Adrenal gland (tissue), 12 donors: ENCODE measurements around the gene FUCA2. TPM values are rescaled to one million over a fixed set of nuclear protein-coding genes. Genes with fewer than 3 reads are reported as not detected.

Experiments used
- DNase-seq, 7 donors: peaks; one replicate each; pipeline ENCODE4 v3.0.0-alpha.2; 2019 to 2020
- H3K27ac ChIP-seq, 5 donors: fragments of 200-600 bp; sonication (generic) in 4 of 5; 1 replicate in 3 of 5; 2 replicates in 2 of 5; pipeline versions ENCODE4 v1.5.1 to v1.8.0; 2016 to 2020; ENCODE audit warnings: mild to moderate bottlenecking in 1 of 5
- H3K27me3 ChIP-seq: fragments of 200-600 bp; 2 replicates; pipeline ENCODE4 v1.8.0; 2021
- H3K36me3 ChIP-seq, 2 donors: fragments of 200-600 bp; replicated peaks in 1 of 2; 1 replicate in 1 of 2; 2 replicates in 1 of 2; pipeline versions ENCODE4 v1.5.1 to v1.8.0; 2018 to 2022
- H3K4me1 ChIP-seq, 2 donors: fragments of 200-600 bp; replicated peaks in 1 of 2; 1 replicate in 1 of 2; 2 replicates in 1 of 2; pipeline versions ENCODE4 v1.5.1 to v1.8.0; 2018 to 2021
- H3K4me3 ChIP-seq, 4 donors: fragments of 200-600 bp; sonication (generic) in 3 of 4; one replicate each; pipeline ENCODE4 v1.5.1; 2016 to 2018
- H3K9me3 ChIP-seq, 3 donors: fragments of 200-600 bp; sonication (generic) in 1 of 3; replicated peaks in 1 of 3; 1 replicate in 2 of 3; 2 replicates in 1 of 3; pipeline versions ENCODE4 v1.5.1 to v1.8.0; 2016 to 2021
- CTCF ChIP-seq, 6 experiments: fragments of 450-650 bp in 4 of 6; fragments of 200-600 bp in 2 of 6; sonication (generic) in 1 of 6; IDR thresholded peaks; 1 replicate in 5 of 6; 2 replicates in 1 of 6; pipeline versions ENCODE4 v1.5.1 to v1.8.0; 2016 to 2021; ENCODE audit warnings: antibody characterized with exemption in 6 of 6, mild to moderate bottlenecking in 2 of 6, moderate library complexity in 1 of 6
- POLR2A ChIP-seq, 2 donors: fragments of 450-650 bp; IDR thresholded peaks; one replicate each; pipeline ENCODE4 v1.6.1; 2017; ENCODE audit warnings: antibody characterized with exemption in 2 of 2, mild to moderate bottlenecking in 2 of 2, moderate library complexity in 1 of 2
- WGBS, 4 donors: extraction: QIAGEN DNeasy Blood & Tissue Kit in 2 of 4; methylation state at CpG; one replicate each; pipeline versions ENCODE4 v1.1.5 to v1.1.7; 2013 to 2017; 5-methylcytosine and 5-hydroxymethylcytosine counted together
- intact Hi-C, 2 donors: fragments of 100-400 bp; cut with DNase I; formaldehyde crosslinking; loops; one replicate each; pipeline versions ENCODE4 v1.14.1 to v1.15.0; 2022 to 2023
- polyA plus RNA-seq, 3 donors: library from polyadenylated mRNA; stranded (reverse); fragments of 200-250 nt in 2 of 3; fragments of 350-450 nt in 1 of 3; fragmentation: Illumina TruSeq in 1 of 3; extraction: RNeasy Lipid Tissue Mini Kit (QIAGEN cat#74804) in 1 of 3; gene quantifications; one replicate each; pipeline ENCODE4 v1.2.3, GENCODE V29; 2013 to 2014
- total RNA-seq, 9 donors: library from RNA; depleted of rRNA in 4 of 9; stranded (reverse); fragments of >200 nt in 4 of 9; fragments of 120-200 nt in 1 of 9; fragmentation: NEBNext Ultra II Directional in 1 of 9; extraction: Animal tissue kit (Norgen Biotek cat#: 25700) in 1 of 9; gene quantifications; one replicate each; pipeline versions ENCODE4 v1.1.0 to v1.2.4, GENCODE V29; 2013 to 2023
- donor health status: healthy with polysubstance abuse.
- donor health status: Bipolar disorder and iron deficiency.
- donor health status: DM: yes; HTN: yes; CAD: no.
- donor health status: DM: no; HTN: no; CAD: no.
- donor health status: DM: no; HTN: no; CAD: no.
- donor health status: DM: yes; HTN: yes; CAD: no.

FUCA2 gene
- total and polyA plus RNA-seq, 12 donors, result 28.8 to 120 (median 70.7) TPM

DNA sequence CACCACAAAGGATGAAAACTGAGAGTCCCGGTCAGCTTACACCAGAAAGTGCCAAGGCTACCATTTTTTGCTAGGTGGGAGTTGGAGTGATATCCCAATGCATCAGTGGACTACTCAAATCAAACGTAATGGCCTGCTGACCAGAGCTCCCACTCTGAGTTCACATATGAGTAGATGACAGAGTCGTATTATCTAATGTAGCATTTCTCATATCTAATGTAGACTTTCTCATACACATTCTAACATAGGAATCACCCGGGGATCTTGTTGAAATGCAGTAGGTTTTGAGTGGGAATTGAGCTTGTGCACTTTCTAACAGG, 38.4 kb upstream of the FUCA2 start:
- H3K27me3 ChIP-seq, result no peaks in the 10 kb centered on the region
- intact Hi-C loops, result no loop called here
- no peak overlapping the region for H3K27ac ChIP-seq
- H3K36me3 ChIP-seq, result no peaks in the 10 kb centered on the region
- no peak for DNase-seq
- no peak for TF ChIP-seq CTCF (IDR thresholded peaks at IDR 0.05)
- TF ChIP-seq POLR2A (IDR thresholded peaks at IDR 0.05), result no peak
- no peak overlapping the region for H3K4me3 ChIP-seq
- H3K9me3 ChIP-seq, result no peaks in the 10 kb centered on the region
- 86 to 98% (median 93%) methylated on average over 4 of the region's 4 CpGs for WGBS, 4 donors
- H3K4me1 ChIP-seq, result no peaks in the 10 kb centered on the region

DNA sequence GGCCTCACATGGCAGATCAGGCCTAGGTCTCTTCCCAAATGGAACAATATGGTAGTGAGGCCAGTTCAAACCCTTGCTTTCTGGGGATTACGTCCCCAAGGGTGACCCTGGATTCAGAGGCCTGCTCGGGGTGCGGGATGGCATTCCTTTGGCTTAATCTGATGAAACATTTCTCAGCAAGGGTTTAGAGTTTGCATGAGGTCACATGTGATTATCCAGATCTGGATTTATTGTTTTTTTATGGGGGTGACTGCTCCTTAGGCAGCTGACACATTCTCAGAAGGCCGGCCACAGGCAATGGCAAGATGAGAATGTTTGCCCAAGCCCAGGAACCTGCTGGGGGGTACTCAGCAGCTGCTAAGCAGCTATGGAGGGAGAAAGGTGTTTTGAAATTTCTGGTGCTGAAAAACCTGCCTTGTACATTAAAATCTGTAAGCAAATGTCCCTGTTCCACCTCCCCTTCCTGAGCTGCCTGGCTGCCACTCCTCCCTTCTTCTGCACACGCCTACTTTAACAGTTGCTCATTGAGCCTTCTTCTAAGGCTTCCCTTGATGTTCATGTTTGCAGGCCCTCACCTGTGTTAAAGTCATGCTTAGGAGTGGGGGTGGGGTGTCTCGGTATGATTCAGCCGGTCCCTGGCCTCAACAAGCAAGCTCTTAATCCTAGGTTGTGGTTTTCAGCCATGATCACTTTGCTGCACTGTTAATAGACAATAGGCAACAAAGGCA, 37.9 kb upstream of the FUCA2 start:
- Histone ChIP-seq H3K4me1 (no peaks in the 10 kb centered on the region), H3K27ac (no peak overlapping the region), H3K4me3 (no peak overlapping the region), H3K36me3 (no peaks in the 10 kb centered on the region), H3K9me3 (no peaks in the 10 kb centered on the region), H3K27me3 (no peaks in the 10 kb centered on the region)
- no peak for DNase-seq
- no peak for TF ChIP-seq CTCF (IDR thresholded peaks at IDR 0.05)
- no peak for TF ChIP-seq POLR2A (IDR thresholded peaks at IDR 0.05)
- WGBS, 4 donors, result 91 to 98% (median 97%) methylated on average over 7 of the region's 7 CpGs
- intact Hi-C loops, result no loop called here

DNA sequence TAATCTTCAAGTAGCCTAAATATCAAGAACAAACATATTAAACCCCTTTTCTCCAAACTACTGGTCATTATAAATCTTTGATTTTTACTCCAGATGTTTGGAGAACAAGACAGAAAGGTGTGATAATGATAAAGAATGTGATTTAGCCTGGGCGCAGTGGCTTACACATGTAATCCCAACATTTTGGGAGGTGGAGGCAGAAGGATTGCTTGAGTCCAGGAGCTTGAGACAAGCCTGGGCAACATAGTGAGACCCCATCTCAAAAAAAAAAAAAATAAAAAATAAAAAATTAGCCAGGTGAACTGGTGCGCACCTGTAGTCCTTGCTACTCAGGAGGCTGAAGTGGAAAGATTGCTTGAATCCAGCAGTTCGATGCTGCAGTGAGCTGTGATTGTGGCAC, 35.1 kb upstream of the FUCA2 start:
- Histone ChIP-seq H3K9me3 (no peaks in the 10 kb centered on the region), H3K4me3 (no peak overlapping the region), H3K4me1 (no peaks in the 10 kb centered on the region), H3K27me3 (no peaks in the 10 kb centered on the region), H3K36me3 (no peaks in the 10 kb centered on the region), H3K27ac (no peak overlapping the region)
- TF ChIP-seq CTCF (IDR thresholded peaks at IDR 0.05) (no peak), POLR2A (IDR thresholded peaks at IDR 0.05) (no peak)
- intact Hi-C loops, result no loop called here
- WGBS, 4 donors, result 92 to 96% (median 95%) methylated on average over 3 of the region's 3 CpGs
- no peak for DNase-seq

DNA sequence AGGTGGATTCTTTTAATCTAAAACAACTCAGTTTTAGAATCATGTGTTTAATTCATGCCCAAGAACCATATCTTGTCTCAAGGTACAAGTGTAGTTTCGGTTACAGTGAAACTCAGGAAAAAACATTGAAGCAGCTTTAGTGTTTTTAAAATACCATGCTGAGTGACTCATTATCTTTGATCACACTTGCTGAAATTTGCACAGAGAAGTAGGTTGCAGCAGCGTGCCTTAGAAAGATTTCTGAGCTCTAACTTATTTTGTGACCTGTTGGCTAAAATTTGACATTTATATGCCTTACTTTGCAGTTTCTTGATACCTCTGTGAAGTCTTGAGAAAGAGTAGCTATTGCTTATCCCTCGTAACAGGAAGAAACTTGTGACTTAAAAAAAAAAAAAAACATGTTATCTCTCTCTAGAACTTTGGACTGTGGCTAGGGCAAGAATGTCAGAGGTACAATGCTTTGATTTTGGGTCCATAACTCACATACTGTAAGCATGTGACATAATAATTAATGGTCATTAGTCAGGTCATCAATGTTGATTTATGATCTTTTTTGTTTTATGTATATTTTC, 34.5 kb upstream of the FUCA2 start:
- no peak for TF ChIP-seq CTCF (IDR thresholded peaks at IDR 0.05)
- TF ChIP-seq POLR2A (IDR thresholded peaks at IDR 0.05), result no peak
- Histone ChIP-seq H3K27me3 (no peaks in the 10 kb centered on the region), H3K9me3 (no peaks in the 10 kb centered on the region), H3K4me3 (no peak overlapping the region), H3K36me3 (no peaks in the 10 kb centered on the region), H3K4me1 (no peaks in the 10 kb centered on the region), H3K27ac (no peak overlapping the region)
- WGBS, 4 donors, result 41 to 60% (median 54%) methylated on average over 3 of the region's 3 CpGs
- DNase-seq, result no peak
- intact Hi-C loops, result no loop called here
